Liver (tissue), 9 donors: Measurements from ENCODE around the gene PSMD11. TPM values are rescaled to one million over a fixed set of nuclear protein-coding genes. Genes with fewer than 3 reads are reported as not detected.

Source experiments
- DNase-seq: peaks from one replicate; pipeline ENCODE4 v3.0.0-alpha.2; 2017; ENCODE audit warnings: low spot score
- H3K27ac ChIP-seq, 2 donors: one replicate each; pipeline ENCODE4 v1.7.0; 2013; ENCODE audit warnings: inconsistent platforms in 2 of 2, low read length in 2 of 2, control low read depth in 1 of 2, low read depth in 1 of 2, mild to moderate bottlenecking in 1 of 2
- H3K27me3 ChIP-seq, 4 donors: one replicate each; pipeline versions ENCODE4 v1.6.1 to v1.7.0; 2013; ENCODE audit warnings: low read length in 3 of 4, inconsistent platforms in 1 of 4, mild to moderate bottlenecking in 1 of 4, moderate library complexity in 1 of 4; ENCODE audit not compliant: control insufficient read depth in 4 of 4, insufficient read depth in 4 of 4
- H3K36me3 ChIP-seq, 4 donors: one replicate each; pipeline versions ENCODE4 v1.6.1 to v1.7.0; 2013; ENCODE audit warnings: low read length in 3 of 4, mild to moderate bottlenecking in 3 of 4, low read depth in 1 of 4, moderate library complexity in 1 of 4; ENCODE audit not compliant: control insufficient read depth in 4 of 4, insufficient read depth in 3 of 4
- H3K4me1 ChIP-seq, 4 donors: one replicate each; pipeline versions ENCODE4 v1.6.1 to v1.7.0; 2013; ENCODE audit warnings: low read length in 3 of 4, mild to moderate bottlenecking in 3 of 4, moderate library complexity in 1 of 4; ENCODE audit not compliant: control insufficient read depth in 4 of 4, insufficient read depth in 4 of 4
- H3K4me3 ChIP-seq, 3 donors: one replicate each; pipeline versions ENCODE4 v1.6.1 to v1.7.0; 2013; ENCODE audit warnings: low read length in 3 of 3, control low read depth in 1 of 3, low read depth in 1 of 3, mild to moderate bottlenecking in 1 of 3
- H3K9ac ChIP-seq, 2 donors: one replicate each; pipeline ENCODE4 v1.7.0; 2013; ENCODE audit warnings: low read length in 2 of 2, mild to moderate bottlenecking in 2 of 2, moderate library complexity in 2 of 2, control low read depth in 1 of 2, low read depth in 1 of 2
- H3K9me3 ChIP-seq, 4 donors: one replicate each; pipeline versions ENCODE4 v1.6.1 to v1.7.0; 2013; ENCODE audit warnings: low read length in 3 of 4; ENCODE audit not compliant: control insufficient read depth in 4 of 4
- EGR1 ChIP-seq, 2 donors: IDR thresholded peaks; 2 replicates each; pipeline ENCODE4 v1.6.1; 2016 to 2018; ENCODE audit warnings: antibody characterized with exemption in 2 of 2, low read depth in 2 of 2
- FOXA1 ChIP-seq: IDR thresholded peaks from 2 replicates; pipeline ENCODE4 v1.6.1; 2016; ENCODE audit warnings: antibody characterized with exemption
- FOXA2 ChIP-seq: IDR thresholded peaks from 2 replicates; pipeline ENCODE4 v1.6.1; 2016; ENCODE audit warnings: antibody characterized with exemption
- GABPA ChIP-seq, 2 donors: IDR thresholded peaks in 1 of 2; conservative IDR thresholded peaks in 1 of 2; 2 replicates each; pipeline ENCODE4 v1.6.1; 2016; ENCODE audit warnings: antibody characterized with exemption in 2 of 2, mild to moderate bottlenecking in 1 of 2, moderate library complexity in 1 of 2
- HNF4A ChIP-seq, 2 donors: conservative IDR thresholded peaks; 2 replicates each; pipeline ENCODE4 v1.6.1; 2016; ENCODE audit warnings: antibody characterized with exemption in 2 of 2, mild to moderate bottlenecking in 2 of 2
- HNF4G ChIP-seq: IDR thresholded peaks from 2 replicates; pipeline ENCODE4 v1.6.1; 2016; ENCODE audit warnings: antibody characterized with exemption
- JUND ChIP-seq, 2 donors: IDR thresholded peaks; 2 replicates each; pipeline ENCODE4 v1.6.1; 2016; ENCODE audit warnings: antibody characterized with exemption in 2 of 2
- MAX ChIP-seq: IDR thresholded peaks from 2 replicates; pipeline ENCODE4 v1.6.1; 2016; ENCODE audit warnings: antibody characterized with exemption
- NR2F2 ChIP-seq: IDR thresholded peaks from 2 replicates; pipeline ENCODE4 v1.6.1; 2016; ENCODE audit warnings: antibody characterized with exemption
- RAD21 ChIP-seq, 2 donors: IDR thresholded peaks; 2 replicates each; pipeline ENCODE4 v1.6.1; 2016; ENCODE audit warnings: antibody characterized with exemption in 2 of 2, mild to moderate bottlenecking in 2 of 2
- RXRA ChIP-seq, 2 donors: IDR thresholded peaks; 2 replicates each; pipeline ENCODE4 v1.6.1; 2017 to 2018; ENCODE audit warnings: antibody characterized with exemption in 2 of 2, mild to moderate bottlenecking in 1 of 2
- SP1 ChIP-seq: IDR thresholded peaks from 2 replicates; pipeline ENCODE4 v1.6.1; 2018; ENCODE audit warnings: antibody characterized with exemption, mild to moderate bottlenecking
- TAF1 ChIP-seq: conservative IDR thresholded peaks from 2 replicates; pipeline ENCODE4 v1.6.1; 2016; ENCODE audit warnings: antibody characterized with exemption, mild to moderate bottlenecking
- YY1 ChIP-seq: IDR thresholded peaks from 2 replicates; pipeline ENCODE4 v1.6.1; 2016; ENCODE audit warnings: antibody characterized with exemption, mild to moderate bottlenecking
- WGBS: extraction: QIAGEN DNeasy Blood & Tissue Kit; methylation state at CpG from one replicate; pipeline ENCODE4 v1.1.7; 2013; 5-methylcytosine and 5-hydroxymethylcytosine counted together
- polyA plus RNA-seq, 2 donors: library from polyadenylated mRNA; stranded (reverse) in 1 of 2; unstranded in 1 of 2; fragments of 200-250 nt in 1 of 2; fragments of >200 nt in 1 of 2; fragmentation: Nextera tagmentation in 1 of 2; extraction: Ambion mirVana in 1 of 2; gene quantifications; one replicate each; pipeline versions ENCODE4 v1.2.1 to v1.2.3, GENCODE V29; 2013 to 2015
- total RNA-seq, 2 donors: library from RNA; depleted of rRNA; stranded (reverse); fragments of >200 nt; gene quantifications; one replicate each; pipeline ENCODE4 v1.2.3, GENCODE V29; 2014
- TF ChIP-seq, protein P1 (sequence below): IDR thresholded peaks from 2 replicates; pipeline ENCODE4 v1.6.1; 2016; ENCODE audit warnings: antibody characterized with exemption
- TF ChIP-seq, protein P2 (sequence below): IDR thresholded peaks from 2 replicates; pipeline ENCODE4 v1.6.1; 2016; ENCODE audit warnings: antibody characterized with exemption, mild to moderate bottlenecking
- TF ChIP-seq, protein P3 (sequence below): IDR thresholded peaks from 2 replicates; pipeline ENCODE4 v1.6.1; 2016; ENCODE audit warnings: antibody characterized with exemption
- donor health status: healthy.
- donor health status: healthy.
- donor health status: healthy.
- donor health status: healthy.
- donor health status: healthy.

Gene PSMD11
- total and polyA plus RNA-seq, 4 donors, result 42.1 to 97.4 (median 68.2) TPM

- peaks cover 8 to 13% (median 11%) of the 10 kb centered on the region in 4 donors for H3K4me1 ChIP-seq
- H3K36me3 ChIP-seq, result no peaks in the 10 kb centered on the region
- no peak overlapping the region for H3K9ac ChIP-seq
- no peaks in the 10 kb centered on the region for H3K9me3 ChIP-seq
- no peak overlapping the region for H3K4me3 ChIP-seq
- no peak for TF ChIP-seq HNF4A (conservative IDR thresholded peaks at IDR 0.05)
- no peak for TF ChIP-seq TAF1
- TF ChIP-seq JUND (IDR thresholded peaks at IDR 0.05), result no peak
- no peak for TF ChIP-seq MAX
- H3K27me3 ChIP-seq, result no peaks in the 10 kb centered on the region
- 79% methylated on average over 10 of the region's 10 CpGs for WGBS
- no peak overlapping the region for H3K27ac ChIP-seq
- DNase-seq, result no peak
These were observed 45.2 kb downstream of the PSMD11 start for GRCh38 chr17:32489320-32490100.

- Histone ChIP-seq H3K4me3 (no peak overlapping the region), H3K27me3 (no peaks in the 10 kb centered on the region), H3K4me1 (peaks cover 8 to 17% (median 11%) of the 10 kb centered on the region in 4 donors), H3K9ac (no peak overlapping the region), H3K9me3 (no peaks in the 10 kb centered on the region), H3K36me3 (no peaks in the 10 kb centered on the region), H3K27ac (no peak overlapping the region)
- DNase-seq, result no peak
- WGBS, result 94% methylated on average over 16 of the region's 16 CpGs
- TF ChIP-seq TAF1, result no peak
- no peak for TF ChIP-seq HNF4G
- TF ChIP-seq RXRA (IDR thresholded peaks at IDR 0.05), result no peak
- TF ChIP-seq, protein P1, sequence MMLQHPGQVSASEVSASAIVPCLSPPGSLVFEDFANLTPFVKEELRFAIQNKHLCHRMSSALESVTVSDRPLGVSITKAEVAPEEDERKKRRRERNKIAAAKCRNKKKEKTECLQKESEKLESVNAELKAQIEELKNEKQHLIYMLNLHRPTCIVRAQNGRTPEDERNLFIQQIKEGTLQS, result no peak
These were observed 45.8 kb downstream of the PSMD11 start for GRCh38 chr17:32490101-32490482.

DNA sequence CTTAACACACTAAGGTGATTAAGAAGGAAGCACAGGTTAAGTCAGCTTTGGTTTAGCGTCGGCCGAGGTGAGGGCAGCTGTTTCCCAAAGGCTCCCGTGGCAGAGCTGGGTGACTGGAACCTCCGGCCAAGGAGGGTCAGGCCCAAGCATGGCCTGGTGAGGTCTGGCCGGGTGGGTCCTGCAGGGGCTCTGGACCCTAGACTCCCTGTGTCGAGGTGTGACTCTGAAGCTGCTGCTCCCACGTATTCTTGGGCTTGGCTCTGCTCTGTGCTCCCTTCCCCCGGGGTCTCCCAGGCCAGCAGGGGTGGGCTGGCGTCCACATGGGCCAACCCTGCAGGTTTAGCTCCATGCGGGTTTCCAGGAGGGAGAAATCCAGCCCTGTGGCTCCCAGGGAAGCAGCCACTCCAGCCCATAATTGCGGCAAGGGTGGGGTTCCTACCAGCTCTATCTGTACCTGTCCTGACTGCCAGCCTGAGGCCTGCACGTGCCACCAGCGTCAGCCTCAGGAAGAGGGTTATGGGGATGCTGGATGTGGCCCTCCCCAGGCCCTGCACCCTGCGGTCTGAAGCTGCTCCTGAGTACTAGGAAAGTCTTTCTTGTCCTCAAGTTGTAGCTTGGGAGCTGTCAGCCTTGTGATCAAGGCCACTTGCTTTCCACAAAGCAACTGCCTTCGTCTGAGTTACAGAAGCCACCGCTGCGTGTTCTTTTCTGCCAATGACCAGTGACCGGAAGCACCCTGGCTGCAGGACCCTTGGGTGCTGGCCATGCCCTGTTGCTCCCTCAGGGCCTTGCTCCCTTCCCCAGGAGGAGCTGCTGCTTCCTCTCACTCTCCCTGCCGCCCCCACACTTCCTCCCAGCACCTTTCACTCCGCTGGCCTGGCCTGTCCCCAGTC is 47.3 kb downstream of the PSMD11 start:
- no peaks in the 10 kb centered on the region for H3K36me3 ChIP-seq
- WGBS, result 90% methylated on average over 21 of the region's 21 CpGs
- no peak overlapping the region for H3K4me3 ChIP-seq
- DNase-seq, result no peak
- no peak overlapping the region for H3K27ac ChIP-seq
- no peaks in the 10 kb centered on the region for H3K27me3 ChIP-seq
- no peak overlapping the region for H3K9ac ChIP-seq
- no peaks in the 10 kb centered on the region for H3K9me3 ChIP-seq
- peaks cover 4 to 11% (median 8%) of the 10 kb centered on the region in 4 donors for H3K4me1 ChIP-seq
- no peak for TF ChIP-seq EGR1 (IDR thresholded peaks at IDR 0.05; ENCODE audit: low read depth in 2 of 2)
- no peak for TF ChIP-seq FOXA1
- TF ChIP-seq TAF1, result no peak
- TF ChIP-seq HNF4G, result no peak
- no peak for TF ChIP-seq GABPA (IDR thresholded peaks at IDR 0.05 in 1 of 2, conservative IDR thresholded peaks at IDR 0.05 in 1 of 2)
- TF ChIP-seq YY1, result no peak
- TF ChIP-seq, protein P1, result no peak
- no peak for TF ChIP-seq RAD21 (IDR thresholded peaks at IDR 0.05)
- TF ChIP-seq, protein P2, sequence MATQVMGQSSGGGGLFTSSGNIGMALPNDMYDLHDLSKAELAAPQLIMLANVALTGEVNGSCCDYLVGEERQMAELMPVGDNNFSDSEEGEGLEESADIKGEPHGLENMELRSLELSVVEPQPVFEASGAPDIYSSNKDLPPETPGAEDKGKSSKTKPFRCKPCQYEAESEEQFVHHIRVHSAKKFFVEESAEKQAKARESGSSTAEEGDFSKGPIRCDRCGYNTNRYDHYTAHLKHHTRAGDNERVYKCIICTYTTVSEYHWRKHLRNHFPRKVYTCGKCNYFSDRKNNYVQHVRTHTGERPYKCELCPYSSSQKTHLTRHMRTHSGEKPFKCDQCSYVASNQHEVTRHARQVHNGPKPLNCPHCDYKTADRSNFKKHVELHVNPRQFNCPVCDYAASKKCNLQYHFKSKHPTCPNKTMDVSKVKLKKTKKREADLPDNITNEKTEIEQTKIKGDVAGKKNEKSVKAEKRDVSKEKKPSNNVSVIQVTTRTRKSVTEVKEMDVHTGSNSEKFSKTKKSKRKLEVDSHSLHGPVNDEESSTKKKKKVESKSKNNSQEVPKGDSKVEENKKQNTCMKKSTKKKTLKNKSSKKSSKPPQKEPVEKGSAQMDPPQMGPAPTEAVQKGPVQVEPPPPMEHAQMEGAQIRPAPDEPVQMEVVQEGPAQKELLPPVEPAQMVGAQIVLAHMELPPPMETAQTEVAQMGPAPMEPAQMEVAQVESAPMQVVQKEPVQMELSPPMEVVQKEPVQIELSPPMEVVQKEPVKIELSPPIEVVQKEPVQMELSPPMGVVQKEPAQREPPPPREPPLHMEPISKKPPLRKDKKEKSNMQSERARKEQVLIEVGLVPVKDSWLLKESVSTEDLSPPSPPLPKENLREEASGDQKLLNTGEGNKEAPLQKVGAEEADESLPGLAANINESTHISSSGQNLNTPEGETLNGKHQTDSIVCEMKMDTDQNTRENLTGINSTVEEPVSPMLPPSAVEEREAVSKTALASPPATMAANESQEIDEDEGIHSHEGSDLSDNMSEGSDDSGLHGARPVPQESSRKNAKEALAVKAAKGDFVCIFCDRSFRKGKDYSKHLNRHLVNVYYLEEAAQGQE, result no peak
- TF ChIP-seq HNF4A (conservative IDR thresholded peaks at IDR 0.05), result no peak
- TF ChIP-seq, protein P3, sequence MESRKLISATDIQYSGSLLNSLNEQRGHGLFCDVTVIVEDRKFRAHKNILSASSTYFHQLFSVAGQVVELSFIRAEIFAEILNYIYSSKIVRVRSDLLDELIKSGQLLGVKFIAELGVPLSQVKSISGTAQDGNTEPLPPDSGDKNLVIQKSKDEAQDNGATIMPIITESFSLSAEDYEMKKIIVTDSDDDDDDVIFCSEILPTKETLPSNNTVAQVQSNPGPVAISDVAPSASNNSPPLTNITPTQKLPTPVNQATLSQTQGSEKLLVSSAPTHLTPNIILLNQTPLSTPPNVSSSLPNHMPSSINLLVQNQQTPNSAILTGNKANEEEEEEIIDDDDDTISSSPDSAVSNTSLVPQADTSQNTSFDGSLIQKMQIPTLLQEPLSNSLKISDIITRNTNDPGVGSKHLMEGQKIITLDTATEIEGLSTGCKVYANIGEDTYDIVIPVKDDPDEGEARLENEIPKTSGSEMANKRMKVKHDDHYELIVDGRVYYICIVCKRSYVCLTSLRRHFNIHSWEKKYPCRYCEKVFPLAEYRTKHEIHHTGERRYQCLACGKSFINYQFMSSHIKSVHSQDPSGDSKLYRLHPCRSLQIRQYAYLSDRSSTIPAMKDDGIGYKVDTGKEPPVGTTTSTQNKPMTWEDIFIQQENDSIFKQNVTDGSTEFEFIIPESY, result no peak
- no peak for TF ChIP-seq SP1
- TF ChIP-seq NR2F2, result no peak
- TF ChIP-seq MAX, result no peak
- no peak for TF ChIP-seq FOXA2
- no peak for TF ChIP-seq RXRA (IDR thresholded peaks at IDR 0.05)
